DOHH2 (cell line): ENCODE measurements around the gene KIF6.

Experiments
- CTCF ChIP-seq: fragments of 200-600 bp; sonication (generic); IDR thresholded peaks from one replicate; pipeline ENCODE4 v1.5.1; 2014; ENCODE audit warnings: antibody characterized with exemption, mild to moderate bottlenecking, low read depth, low read length; ENCODE audit not compliant: poor library complexity, severe bottlenecking
- EZH2phosphoT487 ChIP-seq: fragments of 200-600 bp; sonication (generic); IDR thresholded peaks from 2 replicates; pipeline ENCODE4 v1.6.1; 2017; ENCODE audit warnings: borderline replicate concordance, mild to moderate bottlenecking, antibody characterized with exemption, low read length, moderate library complexity, mixed read lengths

GRCh38 chr6:39553029-39553428, 172.2 kb downstream of the KIF6 start:
- TF ChIP-seq CTCF = no peak
- no peak for TF ChIP-seq EZH2phosphoT487
